ENCODE results near the gene ZFP90.

ZFP90 gene

GRCh38 chr16:68538880-68539701, at the start of gene ZFP90:
Gene ZFP90, plus strand, starts transcription at chr16:68539291. Its CDS starts 502 bp downstream, at chr16:68539793.
- TF ChIP-seq CTCF (IDR thresholded peaks at IDR 0.05; ENCODE audit: low read depth, low read length): no peak
- H3K4me3 ChIP-seq (replicated peaks in 1 of 2; ENCODE audit: low read depth in 2 of 2, low read length in 2 of 2): peak within 1 kb of the TSS; percentile 80 to 88
- peak; percentile 83 to 89 for DNase-seq (ENCODE audit: low read depth in 2 of 2)

GRCh38 chr16:68490358-68490757, 48.7 kb upstream of the ZFP90 start:
- TF ChIP-seq CTCF (IDR thresholded peaks at IDR 0.05; ENCODE audit: low read depth, low read length): no peak
- no peak overlapping the region for H3K4me3 ChIP-seq (replicated peaks in 1 of 2; ENCODE audit: low read depth in 2 of 2, low read length in 2 of 2)
- no peak for DNase-seq (ENCODE audit: low read depth in 2 of 2)

- DNase-seq (ENCODE audit: low read depth in 2 of 2): peak in 1 of 2 donors; percentile 60
- H3K4me3 ChIP-seq (replicated peaks in 1 of 2; ENCODE audit: low read depth in 2 of 2, low read length in 2 of 2): no peak overlapping the region
- TF ChIP-seq CTCF (IDR thresholded peaks at IDR 0.05; ENCODE audit: low read depth, low read length): no peak
Observed at GRCh38 chr16:68490829-68491575, 48.1 kb upstream of the ZFP90 start.

- no peak for DNase-seq (ENCODE audit: low read depth in 2 of 2)
- no peak for TF ChIP-seq CTCF (IDR thresholded peaks at IDR 0.05; ENCODE audit: low read depth, low read length)
Observed at GRCh38 chr16:68491576-68491950, 47.5 kb upstream of the ZFP90 start.

GRCh38 chr16:68492151-68492542, 46.9 kb upstream of the ZFP90 start:
- no peak for TF ChIP-seq CTCF (IDR thresholded peaks at IDR 0.05; ENCODE audit: low read depth, low read length)
- DNase-seq (ENCODE audit: low read depth in 2 of 2): no peak
- H3K4me3 ChIP-seq (replicated peaks in 1 of 2; ENCODE audit: low read depth in 2 of 2, low read length in 2 of 2): no peak overlapping the region

More at GRCh38 chr16:68491576-68491950, 47.5 kb upstream of the ZFP90 start:
- no peak overlapping the region for H3K4me3 ChIP-seq (replicated peaks in 1 of 2; ENCODE audit: low read depth in 2 of 2, low read length in 2 of 2)

GRCh38 chr16:68492543-68493411, 46.3 kb upstream of the ZFP90 start:
- no peak overlapping the region for H3K4me3 ChIP-seq (replicated peaks in 1 of 2; ENCODE audit: low read depth in 2 of 2, low read length in 2 of 2)
- no peak for DNase-seq (ENCODE audit: low read depth in 2 of 2)
- TF ChIP-seq CTCF (IDR thresholded peaks at IDR 0.05; ENCODE audit: low read depth, low read length): no peak
